IPS DF 4.7 (cell line): ENCODE results near the gene IL31RA.
"Not testable (repeated sequence)": the region's sequence is repeated elsewhere in the genome, so short reads cannot be mapped to it uniquely, and the experiment has no call there.

Experiments
- DNase-seq: peaks from one replicate; pipeline ENCODE4 v3.0.0-alpha.2; 2013; ENCODE audit warnings: low spot score; ENCODE audit errors: extremely low read depth

The IL31RA gene

DNA sequence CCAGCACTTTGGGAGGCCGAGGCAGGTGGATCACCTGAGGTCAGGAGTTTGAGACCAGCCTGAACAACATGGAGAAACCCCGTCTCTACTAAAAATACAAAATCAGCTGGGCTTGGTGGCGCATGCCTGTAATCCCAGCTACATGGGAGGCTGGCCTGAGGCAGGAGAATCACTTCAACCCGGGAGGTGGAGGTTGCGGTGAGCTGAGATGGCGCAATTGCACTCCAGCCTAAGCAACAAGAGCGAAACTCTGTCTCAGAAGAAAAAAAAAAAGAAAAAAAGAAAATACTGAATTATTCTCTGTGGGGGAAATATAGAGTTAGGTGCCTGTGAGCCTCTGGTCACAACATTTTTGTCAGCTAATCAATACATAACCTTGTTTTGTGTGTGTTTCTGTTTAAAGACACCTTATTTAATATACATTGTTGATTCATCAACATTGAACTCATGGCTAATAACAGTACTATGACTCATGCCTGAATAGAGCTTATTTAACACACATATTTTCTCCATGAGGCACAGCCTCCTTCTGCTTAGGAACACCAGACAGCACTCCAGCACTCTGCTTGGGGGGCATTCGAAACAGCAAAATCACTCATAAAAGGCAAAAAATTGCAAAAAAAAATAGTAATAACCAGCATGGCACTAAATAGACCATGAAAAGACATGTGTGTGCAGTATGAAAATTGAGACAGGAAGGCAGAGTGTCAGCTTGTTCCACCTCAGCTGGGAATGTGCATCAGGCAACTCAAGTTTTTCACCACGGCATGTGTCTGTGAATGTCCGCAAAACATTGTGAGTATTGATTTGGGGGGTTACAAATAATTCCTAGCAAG lies at the start of gene IL31RA:
IL31RA (plus strand) TSS at position 519 of the 836 bp plus-strand sequence; CDS start at position 733, 214 bp downstream.
- DNase-seq: no peak

DNA sequence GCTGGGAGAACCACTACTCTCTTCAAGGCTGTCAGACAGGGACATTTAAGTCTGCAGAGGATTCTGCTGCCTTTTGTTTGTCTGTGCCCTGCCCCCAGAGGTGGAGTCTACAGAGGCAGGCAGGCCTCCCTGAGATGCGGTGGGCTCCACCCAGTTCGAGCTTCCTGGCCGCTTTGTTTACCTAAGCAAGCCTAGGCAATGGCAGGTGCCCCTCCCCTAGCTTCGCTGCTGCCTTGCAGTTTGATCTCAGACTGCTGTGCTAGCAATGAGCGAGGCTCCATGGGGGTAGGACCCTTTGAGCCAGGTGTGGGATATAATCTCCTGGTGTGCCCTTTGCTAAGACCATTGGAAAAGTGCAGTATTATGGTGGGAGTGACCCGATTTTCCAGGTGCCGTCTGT lies 42.3 kb upstream of the IL31RA start:
- not testable (repeated sequence) for DNase-seq

DNA sequence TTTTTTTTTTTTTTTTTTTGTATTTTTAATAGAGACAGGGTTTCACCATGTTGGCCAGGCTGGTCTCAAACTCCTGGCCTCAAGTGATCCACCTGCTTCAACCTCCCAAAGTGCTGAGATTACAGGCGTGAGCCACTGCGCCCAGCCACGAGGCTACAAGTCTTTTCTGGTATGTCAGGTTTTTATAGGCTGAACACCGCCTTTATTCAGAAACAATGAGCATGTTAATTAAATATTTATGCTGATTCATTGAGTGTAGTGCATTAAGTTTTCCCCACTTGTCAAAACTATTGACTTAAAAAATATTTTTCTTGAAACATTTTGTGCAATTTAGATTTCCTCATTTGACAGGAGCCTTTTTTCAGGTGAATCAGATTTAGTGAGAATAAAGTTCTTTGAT lies 35.2 kb upstream of the IL31RA start:
- not testable (repeated sequence) for DNase-seq

DNA sequence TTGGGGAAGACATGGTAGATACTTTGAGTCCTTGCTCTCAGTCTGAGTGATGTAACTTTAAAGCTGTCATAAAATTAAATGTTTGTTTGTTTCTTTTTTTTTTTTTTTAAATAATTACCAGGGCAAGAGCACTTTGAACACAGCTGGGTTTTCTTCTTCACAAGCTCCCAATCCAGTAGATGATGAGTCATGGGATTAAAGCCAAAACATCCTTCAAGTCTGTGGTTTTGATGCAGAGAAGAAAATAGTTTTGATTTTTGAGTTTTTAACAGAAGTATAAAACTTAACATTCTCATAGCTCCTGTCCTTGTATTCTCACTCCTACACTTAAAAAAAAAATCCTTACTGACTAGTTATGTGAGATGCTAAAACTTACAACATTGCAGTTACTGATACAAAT lies 34.8 kb upstream of the IL31RA start:
- no peak for DNase-seq

DNA sequence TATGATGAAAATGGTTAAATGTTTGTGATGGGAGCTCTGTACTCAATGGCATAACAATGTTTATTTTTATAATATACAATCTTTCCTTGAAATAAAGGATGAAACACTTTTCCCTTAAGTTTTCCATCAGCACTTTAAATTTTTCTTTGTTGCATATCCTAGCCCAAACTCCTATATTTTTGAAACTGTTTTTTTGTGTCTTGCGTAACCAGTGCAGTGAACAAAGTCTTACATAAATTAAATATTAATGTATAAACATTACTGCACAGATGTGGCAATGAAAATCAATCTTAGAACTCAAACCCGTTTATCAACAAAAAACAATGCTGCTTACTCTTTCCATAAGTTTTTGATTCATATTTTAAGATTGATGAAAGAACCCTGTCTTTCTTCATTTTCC lies 34.1 kb upstream of the IL31RA start:
- DNase-seq: no peak

DNA sequence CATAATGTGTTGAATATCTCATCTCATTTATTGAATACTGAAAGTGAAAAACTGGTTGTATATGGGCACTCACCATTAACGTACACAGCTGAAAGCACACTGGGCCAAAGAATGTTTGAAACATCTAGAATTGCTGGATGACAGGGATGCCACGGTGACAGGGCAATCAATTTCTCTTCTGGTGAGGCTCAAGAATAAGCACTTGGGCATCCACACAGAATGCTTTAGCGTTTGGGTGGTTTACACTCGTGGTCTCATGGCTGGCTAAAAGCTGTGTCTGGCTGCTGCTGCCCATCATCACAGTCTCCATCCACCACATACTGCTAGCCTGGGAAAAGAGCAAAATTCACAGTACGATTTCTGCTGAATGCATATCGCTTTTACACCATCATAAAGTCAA lies 30.7 kb upstream of the IL31RA start:
- no peak for DNase-seq

DNA sequence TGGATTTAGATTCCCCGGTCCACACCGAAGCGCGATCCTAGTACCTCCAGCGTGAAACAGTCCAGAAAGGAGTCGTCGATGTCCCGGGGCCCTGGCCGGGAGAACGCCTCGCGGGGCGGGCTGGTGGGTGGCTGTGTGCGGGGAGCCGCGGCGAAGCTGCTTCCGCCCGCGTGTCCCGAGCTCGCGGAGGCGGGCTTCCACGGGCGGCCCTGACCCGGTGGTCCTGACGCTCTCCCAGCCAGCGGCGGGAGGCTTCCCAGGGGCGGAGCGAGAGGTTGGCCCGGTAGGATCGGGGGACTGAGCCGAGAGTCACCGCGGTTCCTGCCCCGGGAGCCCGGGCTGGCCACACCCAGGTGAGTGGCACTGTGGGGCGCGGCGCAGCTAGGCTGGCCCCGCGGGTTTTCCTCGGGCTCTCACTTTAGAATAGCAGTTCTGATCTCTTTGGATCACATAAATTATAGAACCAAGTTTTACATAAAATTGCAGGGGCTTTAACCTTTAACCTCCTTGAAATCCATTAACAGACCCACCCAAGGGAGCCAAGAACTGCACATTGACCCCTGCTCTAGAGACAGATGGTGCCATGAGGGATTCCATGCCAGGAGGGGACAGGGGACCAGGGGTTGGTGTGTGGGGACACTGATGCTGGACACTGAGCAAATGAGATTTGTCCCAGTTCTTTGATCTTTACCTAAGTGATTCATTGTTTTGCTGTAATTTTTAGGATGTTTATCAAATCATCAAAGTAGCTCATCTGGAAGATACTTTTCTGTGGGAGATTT lies 29.2 kb upstream of the IL31RA start:
- DNase-seq: no peak

DNA sequence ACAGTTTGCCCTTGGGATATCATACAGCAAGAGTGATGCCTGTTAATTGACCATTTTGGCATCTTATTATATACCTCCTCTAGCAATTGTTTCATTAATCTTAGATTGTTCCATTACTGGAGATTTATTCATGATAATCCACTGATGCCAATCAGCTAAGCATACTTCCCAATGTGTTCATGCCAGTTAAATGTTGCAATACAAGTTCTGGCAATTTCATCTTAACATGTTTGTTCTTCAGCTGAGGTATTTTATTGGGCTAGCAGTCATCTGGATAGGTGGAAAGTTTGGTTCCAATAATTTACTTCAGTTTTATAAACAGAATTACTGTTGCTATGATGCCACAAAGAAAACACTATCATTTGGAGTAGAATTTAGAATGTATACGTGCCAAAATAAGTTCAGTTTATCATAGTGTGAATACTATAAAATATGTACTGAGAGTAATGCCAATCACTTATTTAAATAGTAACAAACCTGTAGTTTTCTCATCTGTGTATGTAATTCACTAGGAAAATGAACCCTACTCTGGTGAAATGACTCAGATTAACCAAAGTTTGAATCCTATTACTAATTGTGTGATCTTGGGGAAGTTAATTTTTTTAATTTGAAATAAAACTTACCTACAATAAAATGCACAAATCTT lies 27.9 kb upstream of the IL31RA start:
- no peak for DNase-seq

DNA sequence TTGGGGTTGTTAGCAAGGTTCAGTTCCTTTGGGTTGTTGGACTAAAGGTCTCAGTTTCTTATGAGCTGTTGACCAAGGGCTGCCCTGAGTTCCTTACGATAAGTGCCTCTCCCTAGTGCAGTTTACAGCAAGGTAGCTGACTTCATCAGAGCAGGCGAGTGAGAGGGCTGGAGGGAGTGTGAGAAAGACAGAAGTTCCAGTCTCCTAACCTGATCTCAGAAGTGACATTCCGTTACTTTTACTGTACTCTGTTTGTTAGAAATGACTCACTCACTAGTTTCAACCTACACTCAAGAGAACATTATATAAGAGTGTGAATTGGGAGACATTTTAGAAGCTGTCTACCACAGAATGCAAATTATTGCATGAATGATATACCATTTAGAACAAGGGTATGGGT lies 21.2 kb upstream of the IL31RA start:
- DNase-seq: no peak

DNA sequence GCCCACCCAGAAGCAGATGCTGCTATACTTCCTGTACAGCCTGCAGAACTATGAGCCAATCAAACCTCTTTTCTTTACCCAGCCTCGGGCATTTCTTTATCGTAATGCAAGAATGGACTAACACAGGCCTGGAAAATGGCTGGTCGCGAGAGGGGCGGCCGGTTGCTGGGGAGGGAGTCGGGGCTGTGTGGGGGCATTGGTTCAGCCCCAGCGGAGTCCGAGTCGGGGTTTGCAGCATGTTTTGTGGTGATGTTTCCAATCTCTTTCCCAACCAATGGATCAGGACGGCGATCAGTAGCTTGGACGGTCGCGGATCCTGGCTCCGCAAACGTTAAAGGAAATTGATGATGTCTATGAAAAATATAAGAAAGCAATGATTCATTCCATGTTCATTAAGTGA lies 18.7 kb upstream of the IL31RA start:
- no peak for DNase-seq

DNA sequence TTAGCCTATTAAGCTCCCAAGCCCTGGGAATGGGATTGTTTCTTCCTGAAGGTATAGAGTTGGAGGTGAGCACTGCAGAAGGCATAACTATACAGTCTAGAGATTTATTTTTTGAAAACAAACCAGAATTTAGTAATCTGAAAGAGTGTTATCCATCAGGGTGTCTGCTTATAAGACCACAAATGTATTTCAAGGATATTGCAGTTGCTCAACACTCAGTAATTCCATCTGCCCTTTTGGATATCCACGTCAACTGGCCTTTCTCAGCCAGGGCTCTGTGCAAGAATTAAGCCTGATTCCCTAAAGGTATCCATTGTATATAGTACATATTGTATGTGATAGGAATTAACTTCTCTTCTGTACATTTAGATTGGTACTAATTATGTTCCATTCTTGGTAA lies 15.0 kb upstream of the IL31RA start:
- DNase-seq: no peak

DNA sequence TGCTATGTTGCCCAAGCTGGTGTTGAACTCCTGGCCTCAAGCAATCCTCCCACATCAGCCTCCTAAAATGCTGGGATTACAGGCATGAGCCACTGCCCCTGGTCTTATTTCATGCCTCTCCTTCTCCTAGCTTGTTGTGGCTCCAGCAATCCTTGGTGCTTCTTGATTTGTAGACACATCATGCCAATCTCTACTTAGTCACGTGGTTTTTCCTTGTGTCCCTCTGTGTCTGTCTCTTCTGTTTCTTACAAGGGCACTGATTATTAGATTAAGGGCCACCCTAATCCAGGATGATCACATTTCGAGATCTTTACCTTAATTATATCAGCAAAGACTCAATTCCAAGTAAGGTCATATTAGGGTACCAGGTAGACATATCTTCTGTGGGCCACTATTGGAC lies 9.2 kb upstream of the IL31RA start:
- no peak for DNase-seq

DNA sequence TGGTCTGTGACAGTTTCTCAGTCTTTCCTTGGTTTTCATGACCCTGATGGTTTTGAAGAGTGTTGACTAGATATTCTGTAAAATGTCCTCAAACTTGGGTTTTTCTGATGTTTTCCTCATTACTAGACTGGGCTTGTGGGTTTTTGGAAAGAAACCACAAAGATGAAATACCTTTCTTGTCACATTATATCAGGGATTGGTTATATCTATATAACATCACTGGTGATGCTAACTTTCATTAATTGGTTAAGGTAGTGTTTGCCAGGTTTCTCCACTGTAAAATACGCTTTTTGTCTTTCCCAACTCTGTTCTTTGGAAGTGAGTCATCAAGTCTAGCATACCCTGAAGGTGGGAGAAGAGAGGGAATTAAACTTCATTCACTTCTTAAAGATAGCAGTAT lies 3.3 kb upstream of the IL31RA start:
- DNase-seq: no peak

DNA sequence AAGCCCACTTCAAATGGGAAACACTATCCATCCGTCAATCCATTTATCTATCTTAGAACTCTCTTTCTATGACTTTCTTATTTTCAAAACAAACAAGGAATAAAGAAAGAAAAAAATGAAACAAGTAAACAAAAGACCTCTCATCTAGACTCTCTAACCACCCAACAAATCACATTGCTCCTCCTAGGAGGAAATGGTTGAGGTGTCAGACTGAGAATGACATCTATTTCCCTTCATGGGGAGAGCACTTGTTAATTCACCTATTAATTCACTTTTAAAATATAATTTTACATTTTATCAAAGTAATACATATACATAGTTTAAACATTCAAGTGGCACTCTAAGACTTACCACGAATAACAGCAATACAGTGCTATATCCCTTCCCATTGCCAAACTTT lies 2.4 kb upstream of the IL31RA start:
- DNase-seq: no peak

DNA sequence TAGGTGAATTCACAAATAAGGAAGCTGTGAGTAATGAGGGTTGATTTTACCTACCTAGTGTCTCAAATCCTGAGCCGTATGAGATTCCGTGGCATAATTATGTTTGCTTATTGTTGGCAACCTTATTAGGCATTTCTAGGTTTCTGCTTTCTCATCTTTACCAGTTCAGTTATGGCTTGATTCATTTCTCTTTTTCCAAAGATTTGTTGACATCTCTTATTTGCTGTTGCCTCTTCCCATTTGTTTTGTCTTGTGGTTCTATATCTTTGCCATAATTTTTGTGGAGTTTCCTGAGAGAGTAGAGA lies 470 bp downstream of the IL31RA start:
- no peak for DNase-seq

DNA sequence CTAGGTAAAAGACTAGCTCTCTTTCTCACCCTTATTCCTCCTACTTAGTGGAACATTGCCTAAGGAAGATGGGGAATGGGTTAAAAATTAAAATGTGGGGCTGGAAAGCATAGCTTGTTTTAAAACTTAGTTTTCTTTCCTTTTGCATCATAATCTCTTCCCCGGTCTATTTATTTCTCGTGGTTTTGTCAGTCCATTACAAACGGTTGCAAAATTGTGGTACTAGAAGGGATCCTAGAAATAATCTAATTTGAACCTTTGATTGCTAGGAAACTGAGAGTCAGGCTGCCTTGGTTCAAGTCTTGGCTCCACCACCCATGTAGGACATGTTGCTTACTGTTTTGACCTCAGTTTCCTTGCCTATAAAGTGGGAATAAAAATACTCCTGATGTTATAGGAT lies 1.3 kb downstream of the IL31RA start:
- DNase-seq: no peak

DNA sequence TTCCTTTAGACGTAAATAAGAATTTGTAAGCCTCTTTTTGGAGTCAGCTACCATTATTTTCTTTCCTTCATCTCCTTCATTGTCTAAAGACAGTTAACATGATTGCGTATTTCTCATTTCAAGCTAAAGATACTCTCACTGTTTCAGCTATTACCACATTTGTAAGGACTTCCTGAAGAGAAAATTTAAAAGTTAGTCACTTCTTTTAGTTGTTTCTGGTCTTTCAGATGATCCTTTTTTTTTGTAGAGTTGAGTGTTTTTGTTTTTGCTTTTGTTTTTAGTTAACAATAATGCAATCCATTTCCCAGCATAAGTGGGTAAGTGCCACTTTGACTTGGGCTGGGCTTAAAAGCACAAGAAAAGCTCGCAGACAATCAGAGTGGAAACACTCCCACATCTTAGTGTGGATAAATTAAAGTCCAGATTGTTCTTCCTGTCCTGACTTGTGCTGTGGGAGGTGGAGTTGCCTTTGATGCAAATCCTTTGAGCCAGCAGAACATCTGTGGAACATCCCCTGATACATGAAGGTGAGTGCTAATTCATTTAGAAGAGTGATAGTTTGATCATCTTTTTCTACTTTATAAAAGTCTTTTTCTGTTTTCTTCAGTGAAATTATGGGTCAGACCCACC lies 2.0 kb downstream of the IL31RA start:
- DNase-seq: no peak

DNA sequence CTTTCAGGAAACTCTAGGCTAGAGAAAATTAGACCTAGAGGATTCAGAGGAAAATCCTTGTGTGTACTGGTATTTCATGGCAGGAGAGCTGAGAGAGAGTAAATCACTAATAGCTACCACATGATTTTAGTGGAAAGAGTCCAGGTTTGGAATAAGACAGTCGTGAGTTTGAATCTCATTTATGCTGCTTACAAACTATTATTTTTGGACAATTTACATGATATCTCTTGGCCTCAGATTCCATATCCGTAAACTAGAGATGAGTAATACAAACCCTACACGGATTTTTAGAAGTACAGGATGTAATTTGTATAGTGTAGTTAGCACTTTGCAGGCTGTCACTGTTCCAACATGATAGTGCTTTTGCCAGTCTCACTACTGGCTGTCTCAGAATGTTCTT lies 2.7 kb downstream of the IL31RA start:
- DNase-seq: no peak

DNA sequence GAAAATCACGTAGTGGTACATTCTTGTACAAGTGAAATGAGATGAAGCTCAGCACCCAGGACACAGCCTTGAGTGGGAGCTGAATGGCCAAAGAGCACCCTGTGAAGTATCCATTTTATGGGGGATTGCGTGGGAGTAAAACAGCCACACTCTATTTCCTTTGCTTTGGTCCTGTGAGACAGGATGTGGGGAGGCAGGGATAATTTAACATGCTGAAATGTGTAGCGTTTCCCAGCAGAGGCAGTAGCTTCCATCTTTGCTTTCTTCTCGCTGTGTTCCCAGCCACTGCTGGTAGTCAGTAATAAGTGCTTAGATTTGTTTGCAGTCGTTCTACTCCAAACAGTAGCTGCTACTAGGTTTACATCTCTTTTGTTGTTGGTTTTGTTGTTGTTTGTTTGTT lies 4.4 kb downstream of the IL31RA start:
- DNase-seq: no peak

DNA sequence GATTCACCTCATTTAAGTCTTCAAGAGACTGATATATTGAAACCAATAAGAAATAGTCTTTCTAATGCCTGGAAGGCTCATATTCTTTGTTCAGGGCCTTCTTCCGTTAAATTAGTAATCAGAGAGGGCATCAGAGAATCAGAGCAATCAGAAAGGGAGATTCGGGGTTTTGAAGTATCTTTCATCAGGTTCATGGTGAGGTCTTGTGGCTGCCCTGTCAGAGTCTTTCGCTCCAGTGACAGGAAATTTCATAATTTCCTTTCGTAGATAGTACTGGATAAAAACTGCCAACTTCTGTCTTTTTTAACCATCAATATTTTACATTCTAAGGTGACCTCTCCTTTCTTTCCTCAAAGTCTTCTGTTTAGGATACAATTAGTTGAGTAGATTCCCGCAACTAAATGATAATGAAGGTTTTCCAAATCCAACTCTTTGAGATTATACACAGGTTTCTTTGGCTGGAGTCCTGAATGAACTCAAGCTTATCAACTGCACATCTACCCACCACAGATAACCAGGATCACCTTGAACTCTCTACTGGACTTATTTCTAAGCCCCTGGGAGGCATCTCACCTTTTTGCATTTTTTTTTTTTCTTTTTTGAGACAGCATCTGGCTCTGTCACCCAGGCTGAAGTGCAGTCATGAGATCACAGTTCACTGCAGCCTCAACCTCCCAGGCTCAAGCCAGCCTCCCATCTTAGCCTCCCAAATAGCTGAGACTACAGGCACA lies 5.5 kb downstream of the IL31RA start:
- no peak for DNase-seq

DNA sequence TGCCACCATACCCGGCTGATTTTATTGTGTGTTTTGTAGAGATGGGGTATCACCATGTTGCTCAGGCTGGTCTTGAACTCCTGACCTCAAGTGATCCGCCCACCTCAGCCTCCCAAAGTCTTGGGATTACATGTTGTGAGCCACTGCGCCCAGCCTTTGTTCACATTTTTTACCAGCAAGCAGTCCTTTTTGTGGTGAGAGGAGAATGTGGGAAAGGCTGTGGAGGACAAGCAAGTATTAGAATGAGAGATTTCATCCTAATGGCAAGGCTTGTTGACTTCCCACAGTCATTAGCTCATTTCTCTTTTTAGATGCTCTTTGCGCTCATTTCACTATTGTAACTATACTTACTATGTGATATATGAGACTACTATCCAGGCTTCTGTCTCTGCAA lies 6.1 kb downstream of the IL31RA start:
- no peak for DNase-seq
